ENCODE measurements around the gene ARID1B. TPM values are rescaled to one million over a fixed set of nuclear protein-coding genes. Genes with fewer than 3 reads are reported as not detected.
A peak's percentile ranks its signal among the peaks of the same experiment; 100 is the strongest.

ARID1B gene
- total and polyA plus RNA-seq, 10 of the 15 experiments (the other 5 are each of a cell fraction or from before 2014, with no cell fraction given), result 24.7 to 133 (median 54.6) TPM

DNA sequence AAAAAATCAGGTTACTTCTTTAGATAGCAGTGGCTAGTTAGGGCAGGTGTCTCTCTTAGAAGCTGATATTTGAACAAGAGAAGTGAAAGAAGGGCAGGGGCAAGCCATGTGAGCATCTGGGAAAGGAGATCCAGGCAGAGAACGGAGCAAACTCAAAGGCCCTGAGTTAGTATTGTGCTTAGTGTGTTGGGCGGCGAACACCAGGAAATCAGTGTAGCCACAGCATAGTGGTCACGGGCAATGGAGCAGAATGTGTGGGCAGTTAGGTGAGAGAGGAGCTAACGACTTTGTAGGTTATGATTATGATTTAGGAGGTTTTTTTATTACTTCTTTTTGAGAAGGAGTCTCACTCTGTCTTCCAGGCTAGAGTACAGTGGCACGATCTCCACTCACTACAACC lies 316.9 kb downstream of the ARID1B start:
- peak; percentile 94 for ATAC-seq
- no peaks in the 10 kb centered on the region for H3K9me3 ChIP-seq (replicated peaks; ENCODE audit: control insufficient read depth, insufficient read depth, low read length)
- H3K27ac ChIP-seq (ENCODE audit: control insufficient read depth, insufficient read depth), result no peak overlapping the region
- ChIA-PET RAD21 (ENCODE audit: unreplicated experiment) (interaction anchor here (0.6 kb wide), 1 partner anchor 288 kb away, joined by 3 read pairs; no protein-coding TSS in a partner anchor), SMC1A (ENCODE audit: uncharacterized antibody, unreplicated experiment) (no interaction called here), CTCF (interaction anchor here (0.6 kb wide), 3 partner anchors 115 to 1611 kb away, joined by 3 read pairs; no protein-coding TSS in a partner anchor), POLR2A (interaction anchor here (0.6 kb wide), 1 partner anchor 339 kb away, joined by 3 read pairs; no protein-coding TSS in a partner anchor)
- H3K4me3 ChIP-seq, result no peak overlapping the region
- DNase-seq (ENCODE audit: low read depth, low spot score), result peak; percentile 28
- H3K79me2 ChIP-seq (ENCODE audit: control insufficient read depth, insufficient read depth, low read length), result no peaks in the 10 kb centered on the region
- no peak overlapping the region for H2AFZ ChIP-seq (ENCODE audit: control insufficient read depth, low read depth, low read length)
- H3K9ac ChIP-seq (ENCODE audit: control insufficient read depth, insufficient read depth, low read length), result no peak overlapping the region
- in situ Hi-C loops (cut with MboI), result no loop called here
- H3K4me2 ChIP-seq (ENCODE audit: control insufficient read depth, insufficient read depth), result peak overlapping the region; percentile 58
- BruUV-seq (replicated peaks), result no TSS peak
- FAIRE-seq, result no peak
- intact Hi-C loops (cut with micrococcal nuclease; ENCODE audit: unreplicated experiment), result no loop called here
- peaks cover 0 to 22% of the 10 kb centered on the region in 2 experiments; a peak in 3 of 4 replicates for H3K36me3 ChIP-seq (ENCODE audit: control insufficient read depth in 2 of 2, insufficient read depth in 2 of 2, low read length in 1 of 2)
- no peaks in the 10 kb centered on the region for H3K27me3 ChIP-seq (replicated peaks in 1 of 2; ENCODE audit: control insufficient read depth in 2 of 2, insufficient read depth in 2 of 2, low read length in 1 of 2)
- peaks cover 4% of the 10 kb centered on the region; the same call in 1 of the 2 replicates for H3K4me1 ChIP-seq (ENCODE audit: control insufficient read depth, insufficient read depth, low read length)
- peaks cover 9% of the 10 kb centered on the region; the same call in 1 of the 2 replicates for H4K20me1 ChIP-seq (ENCODE audit: control insufficient read depth, insufficient read depth)
- WGBS (ENCODE audit: insufficient coverage, insufficient replicate concordance, low lambda C conversion rate, missing lambda C conversion rate), result 57% methylated on average over 6 of the region's 6 CpGs
- TF ChIP-seq, protein P1, sequence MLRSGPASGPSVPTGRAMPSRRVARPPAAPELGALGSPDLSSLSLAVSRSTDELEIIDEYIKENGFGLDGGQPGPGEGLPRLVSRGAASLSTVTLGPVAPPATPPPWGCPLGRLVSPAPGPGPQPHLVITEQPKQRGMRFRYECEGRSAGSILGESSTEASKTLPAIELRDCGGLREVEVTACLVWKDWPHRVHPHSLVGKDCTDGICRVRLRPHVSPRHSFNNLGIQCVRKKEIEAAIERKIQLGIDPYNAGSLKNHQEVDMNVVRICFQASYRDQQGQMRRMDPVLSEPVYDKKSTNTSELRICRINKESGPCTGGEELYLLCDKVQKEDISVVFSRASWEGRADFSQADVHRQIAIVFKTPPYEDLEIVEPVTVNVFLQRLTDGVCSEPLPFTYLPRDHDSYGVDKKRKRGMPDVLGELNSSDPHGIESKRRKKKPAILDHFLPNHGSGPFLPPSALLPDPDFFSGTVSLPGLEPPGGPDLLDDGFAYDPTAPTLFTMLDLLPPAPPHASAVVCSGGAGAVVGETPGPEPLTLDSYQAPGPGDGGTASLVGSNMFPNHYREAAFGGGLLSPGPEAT (IDR thresholded peaks at IDR 0.05; ENCODE audit: low read depth), result no peak
- TF ChIP-seq DPF2 (IDR thresholded peaks at IDR 0.05) (no peak), PAX5 (IDR thresholded peaks at IDR 0.05; ENCODE audit: borderline replicate concordance, low read depth, low read length) (peak; percentile 57; the same call in 1 of the 2 replicates), MTA2 (IDR thresholded peaks at IDR 0.05; ENCODE audit: low read depth) (peak; percentile 28; the same call in 1 of the 2 replicates), JUND (IDR thresholded peaks at IDR 0.05; ENCODE audit: low read depth, low read length) (no peak), HDGF (IDR thresholded peaks at IDR 0.05) (no peak), NR2F1 (conservative IDR thresholded peaks at IDR 0.05) (0 out of 2 replicates have a peak, but pooled peaks have one; percentile 43), BACH1 (IDR thresholded peaks at IDR 0.05; ENCODE audit: borderline replicate concordance) (no peak), STAT3 (IDR thresholded peaks at IDR 0.05; ENCODE audit: low read depth, low read length) (no peak), HCFC1 (IDR thresholded peaks at IDR 0.05; ENCODE audit: low read length) (no peak), NR2C1 (IDR thresholded peaks at IDR 0.05) (no peak), EZH2 (IDR thresholded peaks at IDR 0.05; ENCODE audit: borderline replicate concordance, control insufficient read depth, low read depth, low read length) (no peak), ETV6 (conservative IDR thresholded peaks at IDR 0.05 in 1 of 2, IDR thresholded peaks at IDR 0.05 in 1 of 2; ENCODE audit: borderline replicate concordance in 1 of 2, low read depth in 1 of 2) (0 out of 4 replicates have a peak, but pooled peaks of 1 of the 2 experiments have one; percentile 41), RUNX3 (IDR thresholded peaks at IDR 0.05; ENCODE audit: low read length) (peak; percentile 86), SP1 (IDR thresholded peaks at IDR 0.05; ENCODE audit: low read depth, low read length) (no peak), TBL1XR1 (IDR thresholded peaks at IDR 0.05; ENCODE audit: low read depth, low read length) (no peak), EED (IDR thresholded peaks at IDR 0.05; ENCODE audit: low read depth) (no peak; the same call in 1 of the 2 replicates), RB1 (IDR thresholded peaks at IDR 0.05; ENCODE audit: borderline replicate concordance) (no peak), TAF1 (IDR thresholded peaks at IDR 0.05; ENCODE audit: borderline replicate concordance, low read depth, low read length) (no peak)
- TF ChIP-seq, protein P2, sequence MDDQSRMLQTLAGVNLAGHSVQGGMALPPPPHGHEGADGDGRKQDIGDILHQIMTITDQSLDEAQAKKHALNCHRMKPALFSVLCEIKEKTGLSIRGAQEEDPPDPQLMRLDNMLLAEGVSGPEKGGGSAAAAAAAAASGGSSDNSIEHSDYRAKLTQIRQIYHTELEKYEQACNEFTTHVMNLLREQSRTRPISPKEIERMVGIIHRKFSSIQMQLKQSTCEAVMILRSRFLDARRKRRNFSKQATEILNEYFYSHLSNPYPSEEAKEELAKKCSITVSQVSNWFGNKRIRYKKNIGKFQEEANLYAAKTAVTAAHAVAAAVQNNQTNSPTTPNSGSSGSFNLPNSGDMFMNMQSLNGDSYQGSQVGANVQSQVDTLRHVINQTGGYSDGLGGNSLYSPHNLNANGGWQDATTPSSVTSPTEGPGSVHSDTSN (IDR thresholded peaks at IDR 0.05; ENCODE audit: insufficient replicate concordance, low read depth, low read length), result no peak
- TF ChIP-seq, protein P3, sequence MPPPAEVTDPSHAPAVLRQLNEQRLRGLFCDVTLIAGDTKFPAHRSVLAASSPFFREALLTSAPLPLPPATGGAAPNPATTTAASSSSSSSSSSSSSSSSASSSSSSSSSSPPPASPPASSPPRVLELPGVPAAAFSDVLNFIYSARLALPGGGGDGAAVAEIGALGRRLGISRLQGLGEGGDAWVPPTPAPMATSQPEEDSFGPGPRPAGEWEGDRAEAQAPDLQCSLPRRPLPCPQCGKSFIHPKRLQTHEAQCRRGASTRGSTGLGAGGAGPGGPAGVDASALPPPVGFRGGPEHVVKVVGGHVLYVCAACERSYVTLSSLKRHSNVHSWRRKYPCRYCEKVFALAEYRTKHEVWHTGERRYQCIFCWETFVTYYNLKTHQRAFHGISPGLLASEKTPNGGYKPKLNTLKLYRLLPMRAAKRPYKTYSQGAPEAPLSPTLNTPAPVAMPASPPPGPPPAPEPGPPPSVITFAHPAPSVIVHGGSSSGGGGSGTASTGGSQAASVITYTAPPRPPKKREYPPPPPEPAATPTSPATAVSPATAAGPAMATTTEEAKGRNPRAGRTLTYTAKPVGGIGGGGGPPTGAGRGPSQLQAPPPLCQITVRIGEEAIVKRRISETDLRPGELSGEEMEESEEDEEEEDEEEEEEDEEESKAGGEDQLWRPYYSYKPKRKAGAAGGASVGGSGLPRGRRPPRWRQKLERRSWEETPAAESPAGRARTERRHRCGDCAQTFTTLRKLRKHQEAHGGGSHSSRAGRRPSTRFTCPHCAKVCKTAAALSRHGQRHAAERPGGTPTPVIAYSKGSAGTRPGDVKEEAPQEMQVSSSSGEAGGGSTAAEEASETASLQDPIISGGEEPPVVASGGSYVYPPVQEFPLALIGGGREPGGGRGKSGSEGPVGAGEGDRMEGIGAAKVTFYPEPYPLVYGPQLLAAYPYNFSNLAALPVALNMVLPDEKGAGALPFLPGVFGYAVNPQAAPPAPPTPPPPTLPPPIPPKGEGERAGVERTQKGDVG (CRISPR knock-in tag; IDR thresholded peaks at IDR 0.05), result no peak

All from GM12878 (cell line).